ENCODE data around the gene TEX53.

- TF ChIP-seq EZH2 (IDR thresholded peaks at IDR 0.05; ENCODE audit: borderline replicate concordance, insufficient read depth, low read length, poor library complexity, severe bottlenecking) (no peak), CTCF (IDR thresholded peaks at IDR 0.05; ENCODE audit: poor library complexity, severe bottlenecking) (no peak), EP300 (conservative IDR thresholded peaks at IDR 0.05; ENCODE audit: poor library complexity, severe bottlenecking) (no peak), MXI1 (conservative IDR thresholded peaks at IDR 0.05; ENCODE audit: poor library complexity, severe bottlenecking) (no peak), REST (IDR thresholded peaks at IDR 0.05; ENCODE audit: borderline replicate concordance) (no peak), RAD21 (conservative IDR thresholded peaks at IDR 0.05) (no peak), POLR2AphosphoS5 (IDR thresholded peaks at IDR 0.05) (no peak), TAF1 (IDR thresholded peaks at IDR 0.05; ENCODE audit: low read depth) (no peak)
Measured at GRCh38 chr9:114697951-114698351, 40.3 kb upstream of the TEX53 start.
